Jurkat, Clone E6-1 (cell line): ENCODE data around the gene ACKR3.

Experiments used
- DNase-seq: peaks from one replicate; pipeline ENCODE4 v3.0.0-alpha.2; 2011; ENCODE audit warnings: low read depth, low spot score
- H3K4me3 ChIP-seq: 2 replicates; pipeline ENCODE4 v1.5.1; 2011; ENCODE audit warnings: mild to moderate bottlenecking, low read length, control low read depth, moderate library complexity

ACKR3 gene

GRCh38 chr2:236579048-236579745 lies 9.6 kb downstream of the ACKR3 start:
- DNase-seq = no peak
- no peak overlapping the region for H3K4me3 ChIP-seq

DNA sequence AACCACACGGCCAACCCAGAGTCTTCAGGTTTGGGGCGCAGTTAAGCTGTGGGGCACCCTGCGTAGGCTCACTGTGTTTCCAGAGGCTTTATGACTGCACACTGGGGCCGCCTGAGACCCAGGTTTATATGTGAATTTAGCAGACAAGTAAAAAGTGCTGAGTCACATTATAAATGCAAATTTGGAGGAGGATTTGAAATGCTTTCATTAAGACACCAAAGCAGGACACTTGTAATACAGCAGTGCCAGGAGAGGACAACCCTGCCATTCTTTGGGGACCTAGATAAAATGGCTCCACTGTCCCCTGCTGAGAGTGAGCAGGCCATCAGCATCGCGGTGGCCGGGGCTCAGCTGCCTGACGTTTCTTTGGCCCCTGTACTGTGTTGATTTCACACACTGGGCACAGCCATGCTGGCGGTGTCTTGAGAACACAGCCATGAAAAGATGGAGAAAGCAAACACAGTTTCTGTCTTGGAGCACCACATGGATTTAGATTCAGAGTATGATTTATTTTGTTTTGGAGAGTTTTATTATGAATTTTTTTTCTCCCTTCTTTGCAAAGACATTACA lies 10.2 kb downstream of the ACKR3 start:
- no peak overlapping the region for H3K4me3 ChIP-seq
- no peak for DNase-seq

- no peak overlapping the region for H3K4me3 ChIP-seq
- DNase-seq = no peak
These were observed 11.2 kb downstream of the ACKR3 start for GRCh38 chr2:236580746-236581355.

DNA sequence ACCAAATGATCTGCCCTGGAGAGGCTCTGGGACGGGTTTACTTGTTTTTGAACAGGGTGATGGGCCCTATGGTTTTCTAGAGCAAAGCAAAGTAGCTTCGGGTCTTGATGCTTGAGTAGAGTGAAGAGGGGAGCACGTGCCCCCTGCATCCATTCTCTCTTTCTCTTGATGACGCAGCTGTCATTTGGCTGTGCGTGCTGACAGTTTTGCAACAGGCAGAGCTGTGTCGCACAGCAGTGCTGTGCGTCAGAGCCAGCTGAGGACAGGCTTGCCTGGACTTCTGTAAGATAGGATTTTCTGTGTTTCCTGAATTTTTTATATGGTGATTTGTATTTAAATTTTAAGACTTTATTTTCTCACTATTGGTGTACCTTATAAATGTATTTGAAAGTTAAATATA lies 11.9 kb downstream of the ACKR3 start:
- DNase-seq = no peak
- no peak overlapping the region for H3K4me3 ChIP-seq

DNA sequence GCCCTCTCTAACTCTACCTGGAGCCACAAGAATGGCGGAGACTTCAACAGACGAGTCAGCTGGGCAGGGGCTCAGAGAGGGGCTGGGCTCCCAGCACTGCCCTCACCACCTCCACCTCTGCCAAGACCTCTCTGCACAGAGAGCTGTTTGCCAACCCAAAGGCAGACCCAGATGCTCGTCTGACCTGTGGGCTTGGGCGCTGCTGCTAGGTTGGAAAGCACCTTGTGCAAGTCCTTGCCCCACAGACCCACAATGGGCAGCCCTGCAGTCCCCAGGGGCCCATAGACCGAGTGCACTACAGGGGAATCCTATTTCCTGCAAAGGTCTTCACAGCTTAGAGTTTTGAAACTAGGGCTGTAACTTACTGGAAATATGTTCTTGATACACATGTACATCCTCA lies 13.3 kb downstream of the ACKR3 start:
- DNase-seq = no peak
- H3K4me3 ChIP-seq = no peak overlapping the region

- H3K4me3 ChIP-seq = no peak overlapping the region
- no peak for DNase-seq
These were observed 14.1 kb downstream of the ACKR3 start for GRCh38 chr2:236583621-236584203.

DNA sequence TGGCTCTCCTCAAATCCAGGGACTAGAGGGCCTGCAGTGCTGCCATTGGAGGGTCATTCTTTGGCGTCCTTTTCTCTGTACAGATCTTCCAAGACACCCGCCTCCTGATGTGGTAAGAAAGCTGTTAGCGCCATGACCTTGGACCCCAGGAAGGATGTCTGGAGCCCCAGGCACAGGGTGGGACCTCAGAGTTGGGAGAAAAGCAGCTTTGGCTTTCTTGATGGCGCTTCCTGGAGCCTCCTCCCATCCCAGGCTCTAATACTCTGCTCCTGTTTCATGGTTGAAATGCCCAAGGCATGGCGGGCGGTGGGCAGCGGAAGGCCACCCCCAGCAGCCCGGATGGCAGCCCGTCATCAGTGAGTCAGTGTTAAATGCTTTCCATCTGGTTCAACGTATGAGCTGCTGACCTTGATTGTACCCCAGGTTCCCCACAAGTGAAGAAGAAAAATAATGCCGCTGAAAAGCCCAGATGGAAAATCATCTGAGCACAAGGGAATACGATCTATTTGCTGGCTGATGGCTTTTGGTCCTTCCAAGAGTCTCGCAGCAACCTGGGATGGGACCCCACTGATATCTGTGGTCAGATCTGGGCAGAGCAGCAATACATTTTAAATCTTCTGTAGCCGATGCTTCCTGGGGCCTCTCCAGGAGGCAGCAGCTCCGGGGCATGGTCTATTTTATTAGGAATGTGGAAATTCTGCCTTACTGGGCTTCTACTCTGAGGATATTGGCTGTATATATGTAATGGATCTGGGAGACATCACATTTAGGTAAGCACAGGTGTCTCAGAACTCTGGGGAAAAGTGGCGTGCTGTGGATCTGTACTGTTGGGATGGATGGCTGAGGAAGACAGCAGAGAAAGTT lies 15.1 kb downstream of the ACKR3 start:
- H3K4me3 ChIP-seq = no peak overlapping the region
- DNase-seq = no peak

DNA sequence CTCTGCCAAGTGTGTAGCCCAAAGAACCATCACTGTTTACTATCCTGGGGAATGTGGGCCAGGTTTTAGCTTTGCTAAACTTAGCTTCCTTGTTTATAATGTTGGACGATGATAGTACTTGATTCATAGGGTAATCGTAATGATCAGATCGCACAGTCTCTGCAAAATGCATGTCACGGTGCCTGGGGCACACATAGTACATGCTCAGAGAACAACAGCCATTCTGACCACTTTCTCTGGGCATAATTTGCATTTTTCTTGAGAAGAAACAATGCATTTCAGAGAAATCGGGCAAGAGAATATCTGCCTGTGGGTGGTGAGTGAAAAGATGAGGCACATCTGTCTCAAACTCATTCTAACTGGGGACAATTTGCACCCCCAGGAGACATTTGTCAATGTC lies 16.3 kb downstream of the ACKR3 start:
- no peak overlapping the region for H3K4me3 ChIP-seq
- no peak for DNase-seq

DNA sequence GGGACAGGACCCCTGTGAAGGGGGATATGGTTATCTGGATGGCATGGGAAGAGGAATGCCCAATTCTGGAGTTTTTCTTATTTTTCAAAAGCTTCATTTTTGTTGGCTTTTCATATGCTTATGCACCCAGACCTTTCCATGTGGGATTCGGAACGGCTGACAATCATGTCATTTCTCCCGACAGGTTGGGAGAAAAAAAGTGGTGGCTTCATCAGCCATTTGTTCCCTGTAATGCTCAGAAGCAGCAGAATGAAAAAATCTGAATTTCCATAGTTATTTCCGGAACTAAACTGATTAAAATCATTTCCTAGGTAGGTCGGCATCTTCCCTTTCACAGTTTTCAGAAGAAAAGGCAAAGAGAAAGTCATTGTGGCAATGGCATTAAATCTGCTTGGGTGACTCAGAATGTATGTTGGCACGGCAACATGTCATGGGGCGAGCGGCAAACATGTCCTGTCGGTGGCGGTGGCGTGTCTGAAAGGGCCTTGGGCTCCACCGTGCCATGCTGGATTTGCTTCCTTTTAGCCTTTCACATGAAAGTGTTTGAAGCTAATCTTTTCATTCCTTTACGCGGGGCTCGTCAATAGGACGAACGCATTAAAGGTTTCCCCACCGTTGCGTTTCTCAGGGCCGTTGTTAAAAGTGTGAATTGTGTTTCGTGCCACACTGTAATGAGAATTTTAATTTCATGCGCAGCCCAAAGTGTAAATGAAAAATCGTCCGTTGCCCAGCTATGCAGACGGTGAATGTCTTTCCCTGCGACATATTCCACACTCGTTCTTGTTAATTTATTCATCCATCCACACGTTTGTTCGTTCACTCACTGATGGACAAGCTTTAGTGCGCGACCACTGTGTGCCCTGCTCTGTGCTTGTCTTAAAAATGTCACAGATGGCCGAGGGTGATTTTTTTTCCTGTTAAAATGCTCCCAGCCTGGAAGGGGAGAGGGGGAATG lies 18.5 kb downstream of the ACKR3 start:
- no peak for DNase-seq
- H3K4me3 ChIP-seq = no peak overlapping the region

DNA sequence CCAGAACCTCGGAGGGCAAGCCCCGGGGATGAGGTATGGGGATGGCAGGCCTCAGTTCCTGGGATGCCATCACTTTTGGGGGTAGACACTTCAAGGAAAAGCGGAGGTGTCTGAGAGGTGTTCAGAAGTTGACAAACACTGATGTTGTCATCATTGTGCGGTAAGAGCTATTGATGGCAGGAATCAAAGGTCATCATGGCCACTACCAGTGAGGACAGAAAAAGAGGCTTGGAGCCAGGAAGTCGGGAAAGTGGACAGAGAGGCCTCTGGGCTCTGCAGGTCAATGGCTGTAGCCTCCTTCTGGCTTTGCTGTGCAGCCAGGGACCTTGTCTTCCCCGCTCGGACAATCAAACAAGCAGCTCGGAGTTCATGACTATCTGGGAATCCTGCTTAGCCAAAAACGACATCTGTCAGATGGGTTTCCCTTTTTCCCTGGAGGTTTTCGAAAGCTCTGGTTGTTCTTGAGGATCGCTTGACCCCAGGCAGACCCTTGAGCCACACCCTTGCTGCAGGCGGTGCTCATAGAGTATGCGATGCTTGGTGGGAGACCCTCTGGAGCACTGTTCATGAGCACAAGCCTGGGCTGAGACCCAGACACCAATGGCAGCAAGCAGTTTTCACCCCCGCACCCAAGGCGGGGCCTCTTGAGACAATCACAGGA lies 19.4 kb downstream of the ACKR3 start:
- H3K4me3 ChIP-seq = no peak overlapping the region
- no peak for DNase-seq

DNA sequence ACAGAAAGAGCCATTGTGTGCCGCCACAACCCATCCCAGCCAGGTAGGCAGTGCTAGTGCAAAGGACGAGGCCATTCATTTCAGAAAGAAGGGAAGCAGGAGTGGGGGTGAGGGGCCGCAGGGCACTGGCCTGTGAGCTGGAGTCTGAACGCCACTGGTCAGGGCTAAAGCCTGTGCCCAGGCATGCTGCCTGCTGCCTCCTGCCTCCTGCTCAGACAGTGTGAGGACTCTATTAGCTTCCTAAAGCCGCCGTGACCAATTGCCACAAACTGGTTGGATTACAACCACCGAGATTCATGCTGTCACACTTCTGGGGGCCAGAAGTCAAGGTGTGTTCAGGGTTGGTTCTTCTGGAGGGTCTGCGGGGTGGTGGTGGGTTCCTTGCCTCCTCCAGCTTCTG lies 21.2 kb downstream of the ACKR3 start:
- H3K4me3 ChIP-seq = no peak overlapping the region
- DNase-seq = no peak

DNA sequence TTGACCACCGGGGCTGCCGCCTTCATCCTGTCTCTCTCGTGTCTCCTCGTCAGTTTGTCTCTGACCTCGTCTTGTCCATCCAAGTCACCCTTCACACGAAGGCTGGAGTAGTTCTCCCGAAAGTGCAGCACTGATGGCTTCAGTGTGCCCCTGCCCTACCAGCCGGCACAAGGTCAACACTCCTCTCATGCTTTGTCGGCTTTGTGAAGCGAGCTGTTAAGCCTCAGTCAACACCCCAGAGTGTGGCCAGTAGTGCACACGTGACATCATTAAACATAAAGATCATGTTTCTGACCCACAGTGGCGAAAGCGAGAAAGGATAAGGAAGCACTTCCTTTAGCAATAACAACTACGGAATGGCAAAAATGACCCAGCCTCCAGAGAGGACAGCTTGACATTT lies 23.2 kb downstream of the ACKR3 start:
- no peak overlapping the region for H3K4me3 ChIP-seq
- no peak for DNase-seq

- no peak overlapping the region for H3K4me3 ChIP-seq
- no peak for DNase-seq
These were observed 23.9 kb downstream of the ACKR3 start for GRCh38 chr2:236593531-236593930.

GRCh38 chr2:236593956-236594355 lies 24.3 kb downstream of the ACKR3 start:
- H3K4me3 ChIP-seq = no peak overlapping the region
- DNase-seq = no peak

DNA sequence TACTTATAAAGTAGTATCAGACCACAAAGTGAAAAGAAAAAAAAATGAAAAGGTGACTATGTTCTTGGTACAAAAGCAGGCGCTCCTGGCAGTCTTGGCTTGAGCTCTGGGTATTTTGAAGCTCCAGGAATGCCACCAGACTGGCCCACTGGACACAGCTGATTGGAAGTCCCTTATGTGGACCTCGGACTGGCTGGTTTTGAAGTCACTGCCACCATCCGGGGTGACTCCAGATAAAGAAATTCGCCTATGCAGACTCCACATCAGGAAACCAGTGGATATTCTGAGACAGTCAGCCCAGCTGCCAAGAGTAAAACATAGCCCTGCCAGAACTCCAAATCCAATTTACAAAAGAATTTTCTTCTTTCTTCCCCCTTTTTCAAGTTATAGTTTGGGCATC lies 28.0 kb downstream of the ACKR3 start:
- no peak for DNase-seq
- no peak overlapping the region for H3K4me3 ChIP-seq

DNA sequence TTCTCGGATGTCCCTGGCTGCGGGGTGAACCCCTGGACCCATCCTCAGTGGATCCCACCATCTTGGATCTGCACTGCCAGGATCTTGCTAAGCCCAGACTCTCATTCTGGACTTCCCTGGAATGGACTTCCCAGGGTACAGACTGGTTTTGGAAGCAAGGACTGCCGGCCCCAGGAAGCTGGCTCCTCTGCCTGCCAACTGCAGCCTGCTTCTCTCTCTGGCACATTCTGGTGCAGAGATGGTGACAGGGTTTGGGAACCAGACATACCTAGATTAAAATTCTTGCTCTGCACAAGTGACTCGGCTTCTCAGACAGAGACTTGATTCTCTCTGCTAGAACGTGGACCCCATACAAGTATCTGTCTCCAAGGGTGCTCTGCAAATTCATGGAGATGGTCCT lies 29.4 kb downstream of the ACKR3 start:
- DNase-seq = no peak
- no peak overlapping the region for H3K4me3 ChIP-seq

DNA sequence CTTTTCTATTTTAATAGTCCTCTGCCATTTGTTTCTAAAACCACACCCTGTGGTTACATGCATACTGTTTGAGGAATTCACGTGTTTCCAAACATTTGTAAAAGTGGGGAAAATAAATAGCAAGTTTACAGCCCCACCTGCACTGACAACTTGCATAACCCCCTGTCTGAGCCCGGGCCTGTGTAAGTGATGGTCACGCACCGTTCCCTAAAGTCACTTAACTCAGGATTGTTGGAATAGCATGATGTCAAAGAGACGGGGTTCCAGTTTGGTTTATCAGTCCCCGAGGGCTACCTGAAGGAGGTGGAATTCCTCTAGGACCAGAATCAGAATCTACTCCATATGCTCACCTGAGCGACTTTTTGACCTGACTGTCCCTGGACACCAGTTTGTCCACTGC lies 30.5 kb downstream of the ACKR3 start:
- no peak overlapping the region for H3K4me3 ChIP-seq

DNA sequence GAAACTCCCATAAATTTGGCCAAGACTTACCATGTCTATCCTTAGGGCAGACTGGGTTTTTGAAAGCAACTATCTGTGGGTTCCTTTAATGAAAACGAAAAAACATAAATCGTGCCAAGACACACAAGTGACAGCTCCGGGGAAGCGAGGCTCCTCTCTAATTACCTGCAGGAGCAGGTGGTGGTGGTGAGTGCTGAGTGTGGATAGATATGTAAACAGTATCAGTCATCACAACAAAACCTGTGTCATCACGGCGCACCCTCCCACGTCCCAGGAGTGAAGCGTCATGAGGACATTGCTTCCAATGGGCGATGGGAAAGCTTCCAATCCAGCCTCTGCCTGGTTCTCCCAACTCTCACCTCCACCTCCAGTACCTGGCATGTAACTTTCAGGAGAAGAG lies 31.3 kb downstream of the ACKR3 start:
- DNase-seq = no peak
- no peak overlapping the region for H3K4me3 ChIP-seq

More for the DNA sequence above, 30.5 kb downstream of the ACKR3 start:
- DNase-seq = no peak
